ENCODE measurements around the gene CREB3L2.
A peak's percentile ranks its signal among the peaks of the same experiment; 100 is the strongest.

Gene CREB3L2

DNA sequence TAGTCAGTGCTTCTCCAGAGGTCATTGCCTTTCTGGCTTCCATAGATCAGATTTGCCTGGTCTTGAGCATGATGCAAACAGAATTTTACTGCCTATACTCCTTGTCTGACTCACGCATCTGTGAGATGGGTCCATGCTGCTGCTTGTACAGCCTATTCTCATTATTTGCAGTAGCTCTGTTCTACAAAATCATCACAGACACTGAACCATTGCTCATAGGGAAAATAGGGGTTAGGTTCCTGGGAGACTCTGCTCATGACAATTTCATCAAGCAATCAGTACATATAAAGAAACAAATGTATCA, 7.4 kb upstream of the CREB3L2 start:
- DNase-seq = no peak

DNA sequence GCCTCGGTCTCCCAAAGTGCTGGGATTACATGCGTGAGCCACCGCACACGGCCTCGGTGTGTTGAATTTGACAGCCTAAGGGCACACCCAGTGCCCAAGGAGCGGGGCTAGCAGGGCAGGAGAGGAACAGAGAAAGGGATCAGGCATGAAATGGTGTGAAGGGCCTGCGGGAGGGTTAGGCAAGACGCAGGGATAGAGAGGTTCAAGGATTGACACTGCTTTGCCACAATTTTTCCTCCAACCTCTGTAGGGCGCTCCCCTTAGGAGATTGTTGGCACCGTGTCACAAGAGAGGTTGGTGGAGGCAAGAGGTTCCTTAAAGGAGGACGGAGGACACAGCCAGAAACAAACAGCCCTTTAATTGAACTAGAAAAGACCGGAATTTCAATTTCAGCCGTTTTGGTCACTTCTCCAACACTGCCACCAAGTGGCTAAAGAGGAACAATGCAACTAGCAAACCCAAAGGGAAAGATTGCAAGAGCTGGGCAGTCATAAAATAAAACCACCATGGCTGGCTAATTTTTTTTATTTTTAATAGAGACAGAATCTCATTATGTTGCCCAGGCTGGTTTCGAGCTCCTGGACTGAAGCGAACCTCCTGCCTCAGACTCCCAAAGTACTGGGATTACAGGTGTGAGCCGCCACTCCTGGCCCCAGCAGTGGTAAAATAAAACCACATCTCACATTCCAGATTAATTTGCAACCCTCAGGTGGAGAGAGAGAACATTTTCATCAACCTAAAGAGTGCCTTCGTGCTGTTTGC, 6.9 kb upstream of the CREB3L2 start:
- peak; percentile 25 for DNase-seq

DNA sequence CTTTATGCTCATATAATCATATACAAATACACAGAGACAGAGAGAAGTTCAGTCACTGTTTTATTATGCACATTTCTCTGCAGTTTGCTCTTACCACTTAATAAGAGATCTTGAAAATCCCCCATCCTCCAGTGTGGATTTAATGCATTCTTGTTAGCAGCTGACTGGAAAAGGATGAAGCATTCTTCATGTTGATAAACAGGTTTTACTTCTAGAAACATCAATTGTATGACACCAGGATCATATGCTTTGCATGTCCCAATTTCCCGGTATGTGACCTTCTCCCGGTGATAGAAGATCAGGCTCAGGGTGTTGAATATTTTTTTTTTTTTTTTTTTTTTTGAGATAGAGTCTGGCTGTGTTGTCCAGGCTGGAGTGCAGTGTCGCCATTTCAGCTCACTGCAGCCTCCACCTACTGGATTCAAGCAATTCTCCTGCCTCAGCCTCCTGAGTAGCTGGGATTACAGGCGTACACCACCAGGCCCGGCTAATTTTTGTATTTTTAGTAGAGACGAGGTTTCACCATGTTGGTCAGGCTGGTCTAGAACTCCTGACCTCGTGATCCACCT, 6.2 kb upstream of the CREB3L2 start:
- DNase-seq = no peak

DNA sequence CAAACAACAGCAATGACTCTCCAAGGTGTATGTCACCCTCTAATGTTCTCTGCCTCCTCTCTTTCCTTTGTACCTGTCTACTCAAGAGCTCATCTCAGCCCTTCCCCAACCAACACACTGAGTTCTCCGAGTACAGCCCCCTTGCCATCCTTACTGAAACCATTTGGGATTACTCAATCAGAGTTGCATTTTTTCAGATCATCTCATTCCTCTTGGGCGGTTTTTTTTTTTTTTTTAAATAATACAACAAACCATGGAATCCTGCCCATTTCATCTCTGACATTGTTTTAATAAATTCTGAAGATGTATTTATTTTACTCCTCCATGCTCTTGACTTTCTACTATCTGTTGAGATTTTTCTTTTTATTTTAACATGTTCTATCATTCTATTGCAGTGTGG, 4.2 kb upstream of the CREB3L2 start:
- DNase-seq = no peak

DNA sequence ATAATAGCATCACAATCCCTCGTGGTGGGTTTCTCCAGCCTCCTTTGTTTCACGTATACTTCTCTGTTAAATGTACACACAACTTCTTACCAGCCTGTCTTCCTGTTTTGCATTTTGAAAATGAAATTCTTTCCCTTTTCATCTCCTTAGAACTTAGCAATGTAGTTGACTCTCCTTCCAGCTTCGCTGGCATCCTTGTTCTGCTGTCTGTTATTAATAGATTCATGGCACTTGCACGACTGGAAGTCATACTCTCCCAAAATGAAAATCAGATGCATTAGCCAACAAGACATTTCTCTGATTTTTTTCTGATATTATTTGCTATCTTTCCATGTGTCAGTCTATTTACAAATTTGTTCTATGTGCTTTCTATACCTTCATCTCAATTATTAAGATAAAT, 3.0 kb upstream of the CREB3L2 start:
- no peak for DNase-seq

DNA sequence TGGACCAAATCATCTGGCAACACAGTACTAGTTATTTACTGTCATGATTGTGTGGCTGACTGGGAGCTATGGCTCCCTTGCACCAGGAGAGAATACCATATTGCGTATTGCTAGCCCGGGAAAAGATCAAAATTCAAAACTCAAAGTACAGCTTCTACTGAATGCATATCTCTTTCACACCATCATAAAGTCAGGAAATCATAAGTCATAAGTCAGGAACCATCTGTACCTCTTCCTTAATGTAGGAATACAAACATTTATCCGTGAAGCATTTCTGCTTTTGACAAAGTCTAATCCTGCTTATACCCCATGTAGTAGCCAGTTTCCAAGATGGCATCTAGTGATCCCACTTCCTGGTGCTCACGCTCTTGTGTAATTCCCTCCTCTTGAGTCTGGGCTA, 2.2 kb upstream of the CREB3L2 start:
- no peak for DNase-seq

DNA sequence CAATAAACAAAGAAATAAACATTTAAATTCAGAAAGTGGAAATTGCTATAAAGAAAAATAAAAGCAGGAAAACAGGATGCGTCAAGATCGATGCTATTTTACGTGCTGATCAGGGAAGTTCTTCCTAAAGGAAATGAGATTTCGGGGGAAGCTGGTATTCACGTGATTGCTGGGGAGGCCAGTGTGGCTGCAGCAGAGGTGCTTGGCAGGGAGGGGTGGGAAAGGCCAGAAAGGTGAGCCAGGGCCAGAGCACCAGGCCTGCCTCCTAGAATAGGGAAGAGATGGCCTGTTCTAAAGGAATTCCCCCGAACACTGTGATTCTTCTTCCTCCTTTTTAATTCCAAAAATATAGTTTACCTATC, 923 bp upstream of the CREB3L2 start:
- DNase-seq = no peak

DNA sequence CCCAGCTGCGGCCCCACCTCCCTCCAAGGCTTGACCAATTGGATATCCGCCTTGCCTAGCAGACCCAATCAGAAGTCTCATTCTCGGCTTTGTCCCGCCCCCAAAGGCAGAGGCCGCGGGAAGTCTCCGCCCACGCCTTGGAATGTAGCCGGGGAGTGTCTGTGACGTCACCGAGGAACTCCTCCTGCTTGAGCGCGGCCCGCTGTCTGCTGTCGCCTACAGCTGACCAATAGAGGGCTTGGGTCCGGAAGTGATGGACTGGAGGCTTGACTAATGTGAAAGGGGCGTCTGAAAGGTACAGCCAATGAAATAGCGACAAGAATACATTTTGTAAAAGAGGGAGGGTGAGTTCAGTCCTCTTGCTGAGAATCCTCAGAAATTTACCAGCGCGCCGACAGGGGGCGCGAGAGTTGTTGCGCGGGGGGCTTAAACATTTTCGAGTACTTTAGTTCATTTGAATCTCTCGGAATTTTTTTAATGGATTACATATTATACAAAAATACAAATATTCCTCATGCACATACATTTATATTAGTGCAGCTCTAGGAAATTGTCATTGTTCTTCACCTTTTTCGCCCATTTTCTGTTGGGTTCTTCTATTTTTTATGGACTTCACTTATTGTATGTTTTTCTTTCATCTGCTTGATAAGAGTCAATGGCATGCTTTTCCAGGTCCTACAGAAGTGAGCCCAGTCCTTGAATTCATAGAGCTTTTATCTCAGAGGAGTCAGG, 376 bp upstream of the CREB3L2 start:
- peak; percentile 98 for DNase-seq

DNA sequence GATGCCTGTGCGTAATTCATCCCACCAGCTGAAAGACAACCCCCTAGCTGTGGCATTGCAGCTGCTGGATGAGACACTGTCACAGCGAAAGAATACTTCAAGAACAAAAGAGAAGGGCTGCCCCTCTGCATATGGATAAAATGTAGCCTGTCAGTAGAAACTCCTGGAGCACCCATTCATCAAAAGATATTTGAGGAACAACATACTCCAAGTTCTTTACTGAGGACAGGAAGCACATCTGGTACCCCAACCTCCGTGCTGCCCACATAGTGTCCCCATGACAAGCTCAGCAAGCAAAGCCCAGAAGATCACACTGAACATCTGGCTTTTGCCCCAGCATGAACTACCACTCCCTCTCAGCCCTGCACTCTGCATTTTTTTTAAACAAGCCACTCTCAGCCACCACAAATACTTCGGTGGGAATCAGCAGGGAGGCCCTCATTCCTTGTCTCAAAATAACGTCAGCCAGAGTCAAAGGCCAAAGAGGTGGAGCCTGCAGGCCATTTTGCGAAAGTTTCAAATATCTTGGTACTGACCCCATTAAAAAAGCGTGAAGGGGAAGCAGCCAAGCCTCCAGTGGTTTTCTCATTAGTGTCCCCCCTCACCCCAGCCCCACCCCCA, 1.7 kb downstream of the CREB3L2 start:
- peak; percentile 7 for DNase-seq

DNA sequence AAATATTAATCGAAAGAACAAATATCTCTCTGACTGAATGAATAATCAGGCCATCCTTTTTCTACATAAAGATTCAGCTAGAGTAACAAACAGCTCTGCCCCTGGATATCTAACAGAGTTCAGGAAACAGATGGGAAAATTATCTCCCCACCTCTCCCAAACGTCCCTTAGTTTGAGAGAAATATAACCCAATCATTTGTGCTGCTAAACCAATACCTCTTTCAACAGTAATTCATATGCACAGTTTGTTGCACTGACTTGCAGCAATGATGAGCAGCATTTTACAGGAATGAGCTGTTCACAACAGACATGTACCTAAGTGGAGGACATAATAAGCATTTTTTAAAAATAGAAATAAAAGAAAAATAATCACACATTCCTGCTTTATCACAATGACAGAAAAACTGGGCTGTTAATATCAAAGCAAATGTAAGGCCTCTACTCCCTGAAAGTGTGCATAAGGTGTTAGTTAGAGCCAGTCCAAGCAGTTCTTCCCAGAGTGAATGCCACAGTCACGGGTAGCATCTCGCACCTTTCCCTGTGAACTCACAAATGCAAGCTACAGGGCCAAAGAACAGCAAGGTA, 2.3 kb downstream of the CREB3L2 start:
- no peak for DNase-seq

DNA sequence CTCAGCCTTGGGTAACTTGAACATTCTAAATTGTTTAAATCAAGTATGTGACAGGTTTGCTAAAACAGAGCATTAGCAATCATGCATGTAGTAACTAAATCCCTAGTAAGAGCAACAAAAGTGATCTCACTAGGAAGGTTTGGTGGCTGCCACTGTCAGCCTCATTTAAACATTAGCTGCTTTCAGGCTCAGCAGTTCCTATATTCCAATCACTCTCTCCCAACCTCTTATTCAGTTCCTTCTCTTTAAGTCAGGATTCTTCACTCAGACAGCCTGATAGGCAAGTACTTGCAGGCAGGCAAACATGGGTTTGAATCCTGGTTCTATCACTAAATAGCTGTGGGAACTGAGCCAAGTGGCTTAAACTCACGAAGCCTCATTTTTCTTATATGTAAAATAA, 3.6 kb downstream of the CREB3L2 start:
- no peak for DNase-seq

DNA sequence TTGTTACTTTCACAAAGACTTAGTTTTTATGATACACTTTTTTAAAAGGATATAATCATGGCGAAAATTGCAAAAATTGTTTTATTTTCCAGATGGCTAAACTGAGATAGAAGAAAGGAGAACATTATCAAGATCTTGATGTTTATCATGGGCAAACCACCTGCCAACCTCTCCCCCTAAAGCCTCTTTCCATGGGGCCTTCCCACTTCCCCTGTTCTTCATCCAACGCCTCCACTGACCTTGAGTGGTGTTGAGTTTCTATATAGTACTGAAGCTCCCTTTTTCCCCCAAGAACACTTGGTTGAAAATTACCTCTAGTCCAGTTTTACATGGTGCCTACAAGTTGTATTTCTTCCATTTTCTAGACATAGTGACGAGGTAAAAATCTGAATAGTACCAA, 5.0 kb downstream of the CREB3L2 start:
- DNase-seq = no peak

DNA sequence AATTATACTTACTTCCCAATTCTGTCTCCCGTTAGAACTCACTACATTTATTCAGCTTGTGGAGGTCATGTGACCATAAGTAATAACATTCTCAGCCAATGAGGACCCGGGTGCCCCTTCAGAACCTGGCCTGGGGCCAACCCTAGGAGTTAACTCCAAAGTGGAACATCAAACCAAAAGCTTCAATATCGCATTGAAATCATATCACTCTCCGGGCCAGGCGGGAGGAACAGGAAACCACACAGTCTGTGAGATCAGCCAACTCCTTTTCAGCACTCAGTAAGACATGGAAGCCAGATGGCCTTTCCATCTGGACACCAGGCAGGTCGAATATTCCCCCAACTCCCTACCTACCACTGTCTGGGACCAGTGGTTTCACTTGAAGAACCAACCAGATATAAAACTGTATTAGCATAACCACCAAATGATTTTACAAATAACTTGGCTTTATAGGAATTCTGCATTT, 5.5 kb downstream of the CREB3L2 start:
- no peak for DNase-seq

DNA sequence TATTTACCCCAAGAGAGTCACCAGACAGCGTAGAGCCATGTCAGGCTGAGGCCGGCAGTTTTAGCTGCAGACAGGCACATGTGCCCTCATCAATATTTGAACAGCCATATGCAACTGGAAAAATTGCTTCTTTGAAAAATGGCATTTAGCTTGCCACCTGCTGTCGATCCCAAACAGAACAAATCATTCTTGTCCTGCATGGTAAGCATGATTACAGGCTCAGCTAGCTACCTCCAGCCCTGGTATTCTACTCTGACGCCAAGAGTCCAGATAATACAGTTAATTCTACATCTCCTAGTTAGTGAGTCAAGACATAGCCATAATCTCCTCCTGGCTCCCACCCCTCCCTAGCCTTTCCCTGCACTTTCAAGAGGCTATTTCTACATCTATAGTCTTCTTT, 7.7 kb downstream of the CREB3L2 start:
- DNase-seq = no peak

DNA sequence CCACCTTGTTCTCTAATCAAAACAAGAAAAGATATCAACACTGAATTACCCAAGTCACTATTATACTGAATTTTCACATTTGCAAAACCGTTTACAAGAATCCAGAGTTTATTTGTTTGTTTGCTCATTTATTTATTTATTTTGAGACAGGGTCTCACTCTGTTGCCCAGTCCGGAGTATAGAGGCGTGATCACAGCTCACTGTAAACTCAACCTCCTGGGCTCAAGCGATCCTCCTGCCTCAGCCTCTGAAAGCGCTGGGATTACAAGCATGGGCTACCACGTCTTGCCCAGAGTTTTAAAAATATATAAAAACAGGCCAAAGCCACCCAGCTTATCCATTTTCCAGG, 8.5 kb downstream of the CREB3L2 start:
- DNase-seq = no peak

DNA sequence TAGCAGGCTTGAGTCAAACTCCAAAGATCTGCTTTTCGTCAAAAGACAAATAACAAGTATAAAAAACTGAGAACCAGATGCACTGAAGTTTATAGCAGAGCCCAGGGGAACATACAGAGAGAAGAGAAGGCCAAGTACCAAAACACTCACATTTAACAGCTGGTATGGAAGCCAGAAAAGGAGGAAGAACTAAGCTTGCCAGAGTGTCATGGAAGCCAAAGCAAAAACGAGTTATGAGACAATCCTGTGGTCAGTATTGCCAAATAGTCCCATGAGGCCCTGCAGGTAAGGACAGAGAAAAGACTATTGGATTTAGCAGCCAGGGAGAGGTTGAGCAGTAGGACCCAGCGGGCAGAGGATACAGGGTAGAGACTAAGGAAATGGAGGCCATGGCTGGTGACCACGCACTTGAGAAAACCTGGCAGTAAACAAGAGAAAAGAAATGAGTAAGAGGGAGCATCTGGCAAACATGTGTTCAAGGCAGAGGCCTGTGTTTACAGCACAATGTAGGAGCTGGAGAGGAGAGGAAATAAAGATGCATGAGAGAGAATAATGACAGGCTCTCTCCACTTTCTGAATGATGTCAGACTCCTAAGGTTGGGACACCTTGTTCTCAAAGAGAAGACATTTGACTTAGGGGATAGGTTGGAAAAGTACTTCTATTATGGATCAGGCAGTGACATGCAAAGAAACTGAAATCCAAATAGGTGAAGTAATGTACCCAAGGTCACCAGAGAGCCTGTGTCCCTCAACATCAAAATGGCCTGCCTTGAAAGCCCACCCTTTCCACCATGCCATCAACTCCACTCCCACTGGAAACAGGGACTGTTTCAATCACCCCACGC, 9.1 kb downstream of the CREB3L2 start:
- no peak for DNase-seq

DNA sequence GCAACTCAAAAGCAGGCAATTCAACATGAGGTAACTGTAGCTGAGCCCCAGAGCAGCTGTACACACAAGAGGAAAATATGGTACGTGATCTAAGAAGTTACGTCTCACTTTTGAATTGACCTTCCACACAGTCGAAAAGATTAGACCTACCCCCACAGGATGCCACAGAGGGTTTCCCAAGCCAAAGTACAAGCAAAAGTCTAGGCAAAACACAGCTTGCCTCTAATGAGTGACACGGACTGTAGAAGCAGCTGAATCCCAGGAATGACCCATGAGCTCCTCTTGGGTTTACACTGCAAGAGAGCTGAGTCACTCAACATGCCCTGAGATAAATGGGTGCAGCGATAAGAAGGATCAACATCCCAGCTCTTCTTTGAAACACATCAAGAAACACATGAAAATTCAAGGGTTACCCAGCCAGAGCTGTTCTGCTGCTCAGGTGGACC, 9.8 kb downstream of the CREB3L2 start:
- no peak for DNase-seq

DNA sequence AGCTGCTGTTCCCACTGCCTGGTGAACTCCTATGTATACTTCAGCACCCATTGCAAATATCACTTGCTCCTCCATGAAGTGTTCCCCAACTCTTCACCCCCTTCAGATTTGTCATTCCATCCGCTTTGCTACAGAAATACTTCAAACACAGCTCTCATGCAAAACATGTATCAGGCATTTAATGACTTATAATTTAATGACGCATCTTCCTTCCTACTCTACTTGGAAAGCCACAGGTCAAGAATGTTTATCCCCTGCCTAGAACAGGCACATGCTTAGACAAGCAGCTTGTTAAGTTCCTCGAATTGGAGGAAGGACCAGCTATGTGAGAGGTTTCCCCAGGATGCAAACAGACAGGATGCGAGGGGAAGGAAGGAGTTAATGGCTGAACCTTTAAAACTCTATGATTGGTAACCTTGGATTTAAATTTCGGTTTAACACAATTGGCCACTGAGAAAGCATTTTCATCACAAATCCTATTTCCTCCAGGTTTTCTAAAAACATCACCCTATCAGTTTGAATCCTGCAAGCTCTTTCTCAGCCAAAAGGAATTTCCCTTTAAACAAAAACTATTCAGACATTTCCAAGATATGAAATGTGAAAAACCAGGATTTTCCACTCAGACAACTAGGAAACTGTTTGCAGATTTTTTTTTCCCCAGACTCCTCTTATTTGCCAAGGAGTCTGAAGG, 11.5 kb downstream of the CREB3L2 start:
- no peak for DNase-seq

DNA sequence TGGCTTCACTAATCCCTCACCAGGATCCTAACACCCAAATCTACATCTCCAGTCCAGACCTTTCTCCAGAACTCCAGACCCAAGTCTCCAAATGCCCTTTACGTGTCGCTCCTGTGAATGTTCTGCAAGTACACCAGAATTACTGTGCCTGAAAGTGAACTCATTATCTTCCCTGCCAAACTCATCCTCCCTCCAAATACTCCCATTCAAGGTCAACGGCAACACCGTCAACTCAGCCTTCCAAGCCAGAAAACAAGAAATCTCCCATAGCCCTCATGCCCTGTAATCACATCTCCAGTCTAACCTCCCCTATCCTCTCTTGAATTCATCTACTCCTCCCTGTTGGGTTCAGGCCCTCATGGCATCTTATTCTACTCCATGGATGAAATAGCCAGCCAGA, 12.3 kb downstream of the CREB3L2 start:
- no peak for DNase-seq

DNA sequence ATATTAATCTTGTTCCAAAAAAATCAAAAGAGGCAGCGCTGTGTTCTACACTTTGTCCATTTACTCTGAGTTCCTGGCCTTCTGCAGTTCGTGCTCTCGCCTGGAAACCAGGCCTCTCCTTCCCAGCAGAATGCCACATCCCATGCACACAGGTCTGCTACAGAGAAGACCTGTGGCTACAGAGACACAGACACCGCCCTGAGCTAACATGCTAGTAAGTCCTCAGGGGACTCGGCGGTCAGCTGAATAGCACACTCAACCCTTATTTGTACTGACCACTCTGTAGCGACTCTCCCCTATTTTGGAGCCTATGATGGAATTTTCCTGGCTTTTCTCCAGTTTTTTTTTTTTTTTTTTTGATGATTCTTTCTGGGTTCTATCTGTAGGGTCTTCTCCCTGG, 12.8 kb downstream of the CREB3L2 start:
- DNase-seq = no peak

DNA sequence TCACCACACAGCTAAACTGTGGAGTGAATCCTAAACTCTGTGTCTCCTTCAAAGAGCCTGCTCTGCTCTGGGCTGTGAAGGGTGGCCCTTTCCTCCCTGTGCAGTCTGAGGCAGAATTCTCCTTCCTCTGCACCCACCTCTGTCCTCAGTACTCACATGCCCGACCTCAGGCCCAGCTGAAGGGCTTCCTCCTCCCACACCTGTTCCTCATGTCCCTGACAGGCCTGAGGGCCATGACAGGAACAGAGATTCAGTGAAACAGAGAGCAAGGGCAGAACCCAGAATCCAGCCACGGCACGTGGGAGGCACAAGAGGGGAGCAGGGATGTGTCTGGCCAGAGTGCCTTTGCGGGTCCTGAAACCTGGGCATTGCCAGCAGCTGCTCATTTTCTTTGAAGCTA, 13.9 kb downstream of the CREB3L2 start:
- no peak for DNase-seq

DNA sequence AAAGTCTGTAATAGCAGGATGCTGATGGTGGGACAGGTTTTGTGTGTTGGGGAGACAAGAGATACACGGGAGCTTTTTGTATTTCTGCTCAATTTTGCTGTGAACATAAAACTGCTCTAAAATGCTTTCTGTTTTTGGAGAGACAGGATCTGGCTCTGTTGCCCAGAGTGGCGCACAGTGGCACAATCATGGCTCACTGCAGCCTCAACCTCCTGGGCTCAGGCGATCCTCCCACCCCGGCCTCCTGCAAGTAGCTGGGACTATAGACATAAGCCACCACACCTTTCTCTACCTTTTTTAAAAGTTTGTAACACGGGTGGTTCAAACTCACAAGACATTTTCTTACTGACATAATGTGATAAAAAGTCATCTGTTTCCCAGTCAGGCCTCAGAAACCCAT, 14.3 kb downstream of the CREB3L2 start:
- DNase-seq = no peak

Measured in NCI-H2107 (cell line).